Skin of body (tissue), 2 donors: ENCODE measurements around the gene SLC44A4. TPM values are rescaled to one million over a fixed set of nuclear protein-coding genes. Genes with fewer than 3 reads are reported as not detected.

Experiments
- small RNA-seq: library from RNA; depleted of rRNA; stranded (forward); fragments of <200 nt; gene quantifications from one replicate; pipeline ENCODE3, GENCODE V24; 2014; ENCODE audit warnings: low replicate concordance
- total RNA-seq: library from RNA; depleted of rRNA; stranded (reverse); fragments of >200 nt; gene quantifications from one replicate; pipeline ENCODE4 v1.2.3, GENCODE V29; 2014

SLC44A4 gene
- total RNA-seq, 1 donor from 2014 or later, result 0.10 TPM

Small RNA genes lying within 50 kb of the gene (small RNA-seq; reads per million reads assigned to genes)
- gene SNORD48 (93.5 reads per million, percentile 96 among the genes with 10 or more reads in this experiment), gene SNORD52 (not detected)

Other genes starting within 250 kb of the SLC44A4 start
- gene BAG6, start 226.3 kb downstream of the SLC44A4 start, total RNA-seq, result 101 TPM
- gene APOM, start 223.1 kb downstream of the SLC44A4 start, total RNA-seq, result 1.2 TPM
- gene C6orf47, start 218.2 kb downstream of the SLC44A4 start, total RNA-seq, result 14.1 TPM
- gene GPANK1, start 214.0 kb downstream of the SLC44A4 start, total RNA-seq, result 8.2 TPM
- gene CSNK2B, start 212.9 kb downstream of the SLC44A4 start, total RNA-seq, result 75.8 TPM
- gene LY6G5B, start 209.0 kb downstream of the SLC44A4 start, total RNA-seq, result 4.0 TPM
- not detected for gene LY6G5C, start 197.9 kb downstream of the SLC44A4 start, total RNA-seq
- 36.0 TPM for gene ABHD16A, start 175.7 kb downstream of the SLC44A4 start, total RNA-seq
- gene LY6G6F, start 172.1 kb downstream of the SLC44A4 start, total RNA-seq, result not detected
- gene LY6G6D, start 163.6 kb downstream of the SLC44A4 start, total RNA-seq, result 10.3 TPM
- 20.4 TPM for gene LY6G6C, start 157.3 kb downstream of the SLC44A4 start, total RNA-seq
- 0.59 TPM for gene MPIG6B, start 155.6 kb downstream of the SLC44A4 start, total RNA-seq
- gene DDAH2, start 149.7 kb downstream of the SLC44A4 start, total RNA-seq, result 62.2 TPM
- gene CLIC1, start 142.5 kb downstream of the SLC44A4 start, total RNA-seq, result 185 TPM
- gene MSH5, start 139.0 kb downstream of the SLC44A4 start, total RNA-seq, result 9.1 TPM
- 3.9 TPM for gene SAPCD1, start 116.3 kb downstream of the SLC44A4 start, total RNA-seq
- gene VWA7, start 101.7 kb downstream of the SLC44A4 start, total RNA-seq, result 0.99 TPM
- gene VARS1, start 83.2 kb downstream of the SLC44A4 start, total RNA-seq, result 29.1 TPM
- 21.0 TPM for gene LSM2, start 72.0 kb downstream of the SLC44A4 start, total RNA-seq
- 1.8 TPM for gene HSPA1L, start 63.7 kb downstream of the SLC44A4 start, total RNA-seq
- gene HSPA1A, start 63.5 kb downstream of the SLC44A4 start, total RNA-seq, result 213 TPM
- 286 TPM for gene HSPA1B, start 51.3 kb downstream of the SLC44A4 start, total RNA-seq
- gene NEU1, start 16.2 kb downstream of the SLC44A4 start, total RNA-seq, result 19.0 TPM
- 25.6 TPM for gene EHMT2, start 18.7 kb upstream of the SLC44A4 start, total RNA-seq
- 3.9 TPM for gene ZBTB12, start 23.1 kb upstream of the SLC44A4 start, total RNA-seq
- 4.9 TPM for gene C2, start 48.7 kb upstream of the SLC44A4 start, total RNA-seq
- gene CFB, start 67.1 kb upstream of the SLC44A4 start, total RNA-seq, result 2.2 TPM
- gene NELFE, start 80.0 kb upstream of the SLC44A4 start, total RNA-seq, result 46.1 TPM
- 23.3 TPM for gene SKIC2, start 80.2 kb upstream of the SLC44A4 start, total RNA-seq
- gene DXO, start 93.1 kb upstream of the SLC44A4 start, total RNA-seq, result 5.8 TPM
- gene C4A, start 103.1 kb upstream of the SLC44A4 start, total RNA-seq, result 5.8 TPM
- 4.2 TPM for gene C4B, start 135.8 kb upstream of the SLC44A4 start, total RNA-seq
- gene CYP21A2, start 159.4 kb upstream of the SLC44A4 start, total RNA-seq, result not detected
- gene TNXB, start 230.3 kb upstream of the SLC44A4 start, total RNA-seq, result 64.4 TPM
- gene ATF6B, start 249.2 kb upstream of the SLC44A4 start, total RNA-seq, result 23.1 TPM